Measurements from ENCODE around the gene SAMHD1.
"Not testable (repeated sequence)": the region's sequence is repeated elsewhere in the genome, so short reads cannot be mapped to it uniquely, and the experiment has no call there.

GRCh38 chr20:36906086-36906485, 45.4 kb downstream of the SAMHD1 start:
- TF ChIP-seq CTCF, POLR2AphosphoS5, POLR2A (IDR thresholded peaks at IDR 0.05): not testable (repeated sequence)
